SK-N-SH (cell line): ENCODE results near the gene TAF1B. TPM values are rescaled to one million over a fixed set of nuclear protein-coding genes. Genes with fewer than 3 reads are reported as not detected.
A peak's percentile ranks its signal among the peaks of the same experiment; 100 is the strongest.

Experiments used
- CTCF ChIA-PET: fragments of 300-600, 350-600 bp; formaldehyde crosslinking; extraction: SDS; loops from one replicate; lab custom pipeline; 2021; lab: Yijun Ruan, JAX
- POLR2A ChIA-PET: fragments of 350-600 bp; sonication (Branson Sonifier 250); formaldehyde crosslinking; extraction: SDS; loops from one replicate; lab custom pipeline; 2020; ENCODE audit warnings: antibody characterized with exemption, inconsistent platforms; lab: Yijun Ruan, JAX
- DNase-seq: peaks from one replicate; pipeline ENCODE4 v3.0.0; 2012
- H2AFZ ChIP-seq: fragments of 200-600 bp; sonication (generic); 2 replicates; pipeline ENCODE4 v1.8.1; 2016; ENCODE audit warnings: antibody characterized with exemption, mild to moderate bottlenecking, low read depth
- H3F3A ChIP-seq: fragments of 200-600 bp; sonication (generic); replicated peaks from 2 replicates; pipeline ENCODE3; 2016; ENCODE audit warnings: antibody characterized with exemption, mild to moderate bottlenecking; ENCODE audit not compliant: insufficient read depth
- H3K27ac ChIP-seq, 2 experiments: fragments of 200-500 bp in 1 of 2; fragments of 200-600 bp in 1 of 2; sonication (Bioruptor generic) in 1 of 2; sonication (generic), shearing (Covaris generic) in 1 of 2; 2 replicates each; pipeline versions ENCODE4 v1.5.1 to v1.6.1; 2014 to 2016; ENCODE audit warnings: low read depth in 2 of 2, inconsistent platforms in 1 of 2, low read length in 1 of 2, mild to moderate bottlenecking in 1 of 2, mixed read lengths in 1 of 2
- H3K27me3 ChIP-seq: fragments of 200-600 bp; sonication (generic), shearing (Covaris generic); 2 replicates; pipeline ENCODE4 v1.6.1; 2016; ENCODE audit warnings: mixed run types; ENCODE audit not compliant: insufficient read depth
- H3K36me3 ChIP-seq, 2 experiments: fragments of 200-500 bp in 1 of 2; fragments of 200-600 bp in 1 of 2; sonication (Bioruptor generic) in 1 of 2; sonication (generic) in 1 of 2; replicated peaks in 1 of 2; 2 replicates each; pipeline versions ENCODE3 to v1.5.1; 2014 to 2016; ENCODE audit warnings: low read length in 1 of 2, mild to moderate bottlenecking in 1 of 2; ENCODE audit not compliant: insufficient read depth in 2 of 2, control insufficient read depth in 1 of 2
- H3K4me1 ChIP-seq, 2 experiments: fragments of 200-500 bp in 1 of 2; fragments of 200-600 bp in 1 of 2; sonication (Bioruptor generic) in 1 of 2; sonication (generic), shearing (Covaris generic) in 1 of 2; 2 replicates each; pipeline versions ENCODE4 v1.5.1 to v1.6.1; 2014 to 2016; ENCODE audit warnings: low read depth in 1 of 2, low read length in 1 of 2, mixed run types in 1 of 2; ENCODE audit not compliant: insufficient read depth in 2 of 2, control insufficient read depth in 1 of 2
- H3K4me2 ChIP-seq: fragments of 200-600 bp; sonication (generic), shearing (Covaris generic); 2 replicates; pipeline ENCODE4 v1.6.1; 2017; ENCODE audit warnings: mixed run types
- H3K4me3 ChIP-seq, 2 experiments: fragments of 200-500 bp in 1 of 2; fragments of 200-600 bp in 1 of 2; sonication (Bioruptor generic) in 1 of 2; sonication (generic), shearing (Covaris generic) in 1 of 2; 2 replicates each; pipeline versions ENCODE4 v1.5.1 to v1.8.1; 2014 to 2016; ENCODE audit warnings: low read depth in 2 of 2, inconsistent platforms in 1 of 2, low read length in 1 of 2, mild to moderate bottlenecking in 1 of 2, mixed read lengths in 1 of 2, moderate library complexity in 1 of 2
- H3K79me2 ChIP-seq: fragments of 200-600 bp; sonication (generic); 2 replicates; pipeline ENCODE4 v1.8.1; 2017; ENCODE audit warnings: mild to moderate bottlenecking; ENCODE audit not compliant: insufficient read depth
- H3K9ac ChIP-seq: fragments of 200-600 bp; sonication (generic); 2 replicates; pipeline ENCODE4 v1.6.1; 2017; ENCODE audit warnings: mixed run types
- H3K9me2 ChIP-seq: fragments of 200-600 bp; sonication (generic); 2 replicates; pipeline ENCODE4 v1.6.1; 2017; ENCODE audit warnings: mixed run types
- H3K9me3 ChIP-seq: fragments of 200-600 bp; sonication (generic); 2 replicates; pipeline ENCODE4 v1.6.1; 2017; ENCODE audit warnings: mixed run types, mild to moderate bottlenecking, moderate library complexity
- H4K20me1 ChIP-seq: fragments of 200-600 bp; sonication (generic); 2 replicates; pipeline ENCODE4 v1.6.1; 2017; ENCODE audit warnings: mild to moderate bottlenecking, mixed run types; ENCODE audit not compliant: insufficient read depth
- CTCF ChIP-seq: fragments of 200-600 bp; sonication (generic); IDR thresholded peaks from 2 replicates; pipeline ENCODE4 v1.6.1; 2017; ENCODE audit warnings: antibody characterized with exemption, mild to moderate bottlenecking, moderate library complexity
- EP300 ChIP-seq, 2 experiments: IDR thresholded peaks; 2 replicates each; pipeline versions ENCODE4 v1.4.0 to v1.6.1; 2012; ENCODE audit warnings: borderline replicate concordance in 1 of 2, low read depth in 1 of 2, low read length in 1 of 2
- FOSL2 ChIP-seq: IDR thresholded peaks from 2 replicates; pipeline ENCODE4 v1.4.0; 2012; ENCODE audit warnings: low read depth, mild to moderate bottlenecking, moderate library complexity, borderline replicate concordance
- FOXJ3 ChIP-seq: sonication (generic); formaldehyde crosslinking; IDR thresholded peaks from 2 replicates; pipeline ENCODE4 v1.5.1; 2020; ENCODE audit warnings: mild to moderate bottlenecking, missing genetic modification reagents
- FOXM1 ChIP-seq: IDR thresholded peaks from 2 replicates; pipeline ENCODE4 v1.4.0; 2012; ENCODE audit warnings: low read depth, mild to moderate bottlenecking
- GABPA ChIP-seq: IDR thresholded peaks from 2 replicates; pipeline ENCODE4 v1.4.0; 2012; ENCODE audit warnings: low read depth, mild to moderate bottlenecking
- GATA2 ChIP-seq: sonication (generic); formaldehyde crosslinking; IDR thresholded peaks from 2 replicates; pipeline ENCODE4 v1.5.0; 2020; ENCODE audit warnings: mild to moderate bottlenecking, missing genetic modification reagents
- IRF3 ChIP-seq: fragments of 150-350 bp; IDR thresholded peaks from 2 replicates; pipeline ENCODE4 v1.6.1; 2016; ENCODE audit warnings: mild to moderate bottlenecking, low read depth, low read length
- MEF2A ChIP-seq: IDR thresholded peaks from 2 replicates; pipeline ENCODE4 v1.4.0; 2012; ENCODE audit warnings: low read depth, borderline replicate concordance
- POLR2AphosphoS5 ChIP-seq: IDR thresholded peaks from 2 replicates; pipeline ENCODE4 v1.6.1; 2012; ENCODE audit warnings: low read depth, low read length
- RAD21 ChIP-seq: IDR thresholded peaks from 2 replicates; pipeline ENCODE4 v1.6.1; 2012; ENCODE audit warnings: mild to moderate bottlenecking, low read length
- RFX5 ChIP-seq: IDR thresholded peaks from 2 replicates; pipeline ENCODE4 v1.6.1; 2012; ENCODE audit warnings: mild to moderate bottlenecking, improper control_type of control experiment, low read length
- RXRA ChIP-seq: IDR thresholded peaks from 2 replicates; pipeline ENCODE4 v1.4.0; 2012; ENCODE audit warnings: low read depth, mild to moderate bottlenecking, borderline replicate concordance
- SMC3 ChIP-seq: IDR thresholded peaks from 2 replicates; pipeline ENCODE4 v1.6.1; 2012; ENCODE audit warnings: low read depth, low read length, improper control_type of control experiment
- YY1 ChIP-seq: IDR thresholded peaks from 2 replicates; pipeline ENCODE4 v1.4.0; 2012; ENCODE audit warnings: low read depth, mild to moderate bottlenecking
- WGBS: methylation state at CpG from one replicate; pipeline ENCODE4 v1.1.6; 2017; ENCODE audit warnings: low lambda C conversion rate; 5-methylcytosine and 5-hydroxymethylcytosine counted together
- polyA plus RNA-seq, 3 experiments: library from polyadenylated mRNA; depleted of rRNA; stranded (reverse); fragments of >200 nt; gene quantifications; 2 replicates each; pipeline ENCODE4 v1.2.3, GENCODE V29; 2012
- TF ChIP-seq, protein P1 (sequence below): IDR thresholded peaks from 2 replicates; pipeline ENCODE4 v1.4.0; 2012; ENCODE audit warnings: low read depth
- TF ChIP-seq, protein P2 (sequence below): IDR thresholded peaks from 2 replicates; pipeline ENCODE4 v1.4.0; 2012; ENCODE audit warnings: low read depth, borderline replicate concordance

The TAF1B gene
- polyA plus RNA-seq, 1 of the 3 experiments (the other 2 are of a cell fraction) = 7.8 TPM

GRCh38 chr2:9889812-9890261 is 46.6 kb downstream of the TAF1B start:
- H4K20me1 ChIP-seq = no peaks in the 10 kb centered on the region
- H3K4me3 ChIP-seq = no peak overlapping the region
- no peak overlapping the region for H2AFZ ChIP-seq
- peak; percentile 29 for DNase-seq
- peaks cover 9% of the 10 kb centered on the region for H3F3A ChIP-seq
- H3K9me2 ChIP-seq = no peaks in the 10 kb centered on the region
- peaks cover 40 to 42% of the 10 kb centered on the region in 2 experiments for H3K36me3 ChIP-seq
- TF ChIP-seq YY1 (no peak), FOSL2 (no peak), CTCF (no peak), RFX5 (no peak), RXRA (no peak), FOXM1 (no peak), IRF3 (no peak), SMC3 (no peak), GATA2 (CRISPR knock-in tag) (no peak), POLR2AphosphoS5 (no peak), GABPA (no peak), MEF2A (no peak), EP300 (IDR thresholded peaks at IDR 0.05; ENCODE audit: borderline replicate concordance in 1 of 2, low read depth in 1 of 2, low read length in 1 of 2) (no peak), FOXJ3 (no peak), RAD21 (no peak)
- TF ChIP-seq, protein P1, sequence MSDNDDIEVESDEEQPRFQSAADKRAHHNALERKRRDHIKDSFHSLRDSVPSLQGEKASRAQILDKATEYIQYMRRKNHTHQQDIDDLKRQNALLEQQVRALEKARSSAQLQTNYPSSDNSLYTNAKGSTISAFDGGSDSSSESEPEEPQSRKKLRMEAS = no peak
- TF ChIP-seq, protein P2, sequence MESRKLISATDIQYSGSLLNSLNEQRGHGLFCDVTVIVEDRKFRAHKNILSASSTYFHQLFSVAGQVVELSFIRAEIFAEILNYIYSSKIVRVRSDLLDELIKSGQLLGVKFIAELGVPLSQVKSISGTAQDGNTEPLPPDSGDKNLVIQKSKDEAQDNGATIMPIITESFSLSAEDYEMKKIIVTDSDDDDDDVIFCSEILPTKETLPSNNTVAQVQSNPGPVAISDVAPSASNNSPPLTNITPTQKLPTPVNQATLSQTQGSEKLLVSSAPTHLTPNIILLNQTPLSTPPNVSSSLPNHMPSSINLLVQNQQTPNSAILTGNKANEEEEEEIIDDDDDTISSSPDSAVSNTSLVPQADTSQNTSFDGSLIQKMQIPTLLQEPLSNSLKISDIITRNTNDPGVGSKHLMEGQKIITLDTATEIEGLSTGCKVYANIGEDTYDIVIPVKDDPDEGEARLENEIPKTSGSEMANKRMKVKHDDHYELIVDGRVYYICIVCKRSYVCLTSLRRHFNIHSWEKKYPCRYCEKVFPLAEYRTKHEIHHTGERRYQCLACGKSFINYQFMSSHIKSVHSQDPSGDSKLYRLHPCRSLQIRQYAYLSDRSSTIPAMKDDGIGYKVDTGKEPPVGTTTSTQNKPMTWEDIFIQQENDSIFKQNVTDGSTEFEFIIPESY = no peak
- no peaks in the 10 kb centered on the region for H3K27me3 ChIP-seq
- H3K4me1 ChIP-seq = peaks cover 0 to 7% of the 10 kb centered on the region in 2 experiments; a peak in 2 of 4 replicates
- H3K27ac ChIP-seq = peak overlapping the region in 1 of 2 experiments; percentile 29; a peak in 1 of 4 replicates
- 43% methylated on average over 3 of the region's 3 CpGs for WGBS
- H3K4me2 ChIP-seq = no peak overlapping the region
- H3K9ac ChIP-seq = no peak overlapping the region
- H3K79me2 ChIP-seq = peaks cover 6% of the 10 kb centered on the region; the same call in 1 of the 2 replicates
- ChIA-PET CTCF (interaction anchor here (0.9 to 1.6 kb wide), 8 partner anchors 9 to 206 kb away, joined by 3 to 6 read pairs (median 3); no protein-coding TSS in a partner anchor), POLR2A (no interaction called here)
- H3K9me3 ChIP-seq = no peaks in the 10 kb centered on the region; the same call in 1 of the 2 replicates
